OCI-LY7 (cell line): ENCODE results near the gene KRTAP5-5. TPM values are rescaled to one million over a fixed set of nuclear protein-coding genes. Genes with fewer than 3 reads are reported as not detected.
"Not testable (repeated sequence)": the region's sequence is repeated elsewhere in the genome, so short reads cannot be mapped to it uniquely, and the experiment has no call there.

Source experiments
- BruUV-seq: library from RNA; stranded (reverse); fragments of 400-500 nt; replicated peaks from 2 replicates; lab custom pipeline; 2021; lab: Mats Ljungman, UMichigan
- CTCF ChIA-PET: fragments of 300-600 bp; sonication (Branson Sonifier 250); formaldehyde crosslinking; loops from one replicate; lab custom pipeline; 2022; ENCODE audit warnings: antibody characterized with exemption; ENCODE audit not compliant: unreplicated experiment; lab: Charles Lee
- POLR2A ChIA-PET: fragments of 300-600 bp; sonication (Branson Sonifier 250); formaldehyde crosslinking; loops from one replicate; lab custom pipeline; 2022; ENCODE audit warnings: antibody characterized with exemption; lab: Charles Lee
- DNase-seq: peaks from one replicate; pipeline ENCODE4 v3.0.0-alpha.2; 2015; ENCODE audit warnings: low spot score
- H2AFZ ChIP-seq: fragments of 200-600 bp; sonication (generic), shearing (Covaris generic); 2 replicates; pipeline ENCODE4 v1.6.1; 2014; ENCODE audit warnings: mild to moderate bottlenecking, antibody characterized with exemption, low read length, moderate library complexity
- H3K27ac ChIP-seq: fragments of 200-600 bp; sonication (generic); 2 replicates; pipeline ENCODE4 v1.5.1; 2014; ENCODE audit warnings: mixed run types, low read depth, mild to moderate bottlenecking, moderate library complexity, low read length, inconsistent platforms; ENCODE audit not compliant: poor library complexity, severe bottlenecking
- H3K36me3 ChIP-seq: fragments of 200-600 bp; sonication (generic); 2 replicates; pipeline ENCODE4 v1.6.1; 2014; ENCODE audit warnings: mild to moderate bottlenecking, antibody characterized with exemption, low read length, moderate library complexity, mixed read lengths; ENCODE audit not compliant: insufficient read depth
- H3K4me1 ChIP-seq: fragments of 200-600 bp; sonication (generic); 2 replicates; pipeline ENCODE4 v1.5.1; 2014; ENCODE audit warnings: mild to moderate bottlenecking, low read length; ENCODE audit not compliant: insufficient read depth, poor library complexity, severe bottlenecking
- H3K4me2 ChIP-seq: fragments of 200-600 bp; sonication (generic); 2 replicates; pipeline ENCODE4 v1.6.1; 2014; ENCODE audit warnings: mild to moderate bottlenecking, low read length
- H3K4me3 ChIP-seq: fragments of 200-600 bp; sonication (generic); 2 replicates; pipeline ENCODE4 v1.5.1; 2014; ENCODE audit warnings: mild to moderate bottlenecking, low read depth, low read length; ENCODE audit not compliant: poor library complexity, severe bottlenecking
- H3K79me2 ChIP-seq: fragments of 200-600 bp; sonication (generic); 2 replicates; pipeline ENCODE4 v1.6.1; 2016; ENCODE audit warnings: low read depth, mild to moderate bottlenecking, low read length, moderate library complexity, mixed read lengths; ENCODE audit not compliant: insufficient read depth
- H3K9me2 ChIP-seq: fragments of 200-600 bp; sonication (generic); 2 replicates; pipeline ENCODE4 v1.6.1; 2016; ENCODE audit warnings: mild to moderate bottlenecking, low read length, mixed read lengths; ENCODE audit not compliant: insufficient read depth
- H3K9me3 ChIP-seq: fragments of 200-600 bp; sonication (generic); 2 replicates; pipeline ENCODE4 v1.6.1; 2014; ENCODE audit warnings: mild to moderate bottlenecking, mixed run types, low read length, mixed read lengths
- H4K20me1 ChIP-seq: fragments of 200-600 bp; sonication (generic); 2 replicates; pipeline ENCODE4 v1.6.1; 2014; ENCODE audit warnings: mild to moderate bottlenecking, antibody characterized with exemption, low read length, moderate library complexity, mixed read lengths; ENCODE audit not compliant: insufficient read depth
- EZH2phosphoT487 ChIP-seq: fragments of 200-600 bp; sonication (generic); IDR thresholded peaks from 2 replicates; pipeline ENCODE4 v1.6.1; 2018; ENCODE audit warnings: low read depth, borderline replicate concordance, mild to moderate bottlenecking, mixed run types, antibody characterized with exemption, low read length, moderate library complexity, mixed read lengths
- intact Hi-C: fragments of 100-400 bp; cut with micrococcal nuclease; formaldehyde crosslinking; loops from one replicate; pipeline ENCODE4 v1.10.0; 2022; ENCODE audit not compliant: unreplicated experiment
- total RNA-seq, 2 experiments: library from RNA; depleted of rRNA in 1 of 2; stranded (reverse); fragments of >200 nt in 1 of 2; shearing (Covaris generic) in 1 of 2; gene quantifications; 2 replicates each; pipeline ENCODE4 v1.2.3, GENCODE V29; 2014 to 2022
- TF ChIP-seq, protein P1 (sequence below): fragments of 200-600 bp; sonication (generic); conservative IDR thresholded peaks from 2 replicates; pipeline ENCODE4 v1.5.1; 2014; ENCODE audit warnings: mild to moderate bottlenecking, antibody characterized with exemption, low read length, moderate library complexity, mixed read lengths

The KRTAP5-5 gene
- total RNA-seq, 2 experiments from 2014 or later: not detected

DNA sequence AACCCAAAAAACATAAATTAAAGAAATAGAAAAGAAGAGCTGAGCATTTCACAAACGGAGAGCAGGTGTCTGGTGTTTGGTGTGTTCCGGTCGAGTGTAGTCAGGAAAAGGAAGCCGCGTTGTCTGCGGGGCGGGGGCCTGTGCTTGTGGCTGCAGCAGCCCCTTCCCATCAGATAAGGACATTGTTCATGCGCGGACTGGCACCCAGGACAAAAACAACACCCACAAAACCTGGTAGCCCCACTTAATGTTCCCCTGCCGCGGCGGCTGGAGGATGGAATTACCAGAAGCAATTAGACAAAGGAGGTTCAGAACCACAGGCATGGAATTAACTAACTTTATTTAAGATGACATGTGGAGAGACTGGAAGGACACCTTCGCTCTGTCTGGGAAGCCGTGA, 29.9 kb downstream of the KRTAP5-5 start:
- no peak for TF ChIP-seq EZH2phosphoT487
- TF ChIP-seq, protein P1, sequence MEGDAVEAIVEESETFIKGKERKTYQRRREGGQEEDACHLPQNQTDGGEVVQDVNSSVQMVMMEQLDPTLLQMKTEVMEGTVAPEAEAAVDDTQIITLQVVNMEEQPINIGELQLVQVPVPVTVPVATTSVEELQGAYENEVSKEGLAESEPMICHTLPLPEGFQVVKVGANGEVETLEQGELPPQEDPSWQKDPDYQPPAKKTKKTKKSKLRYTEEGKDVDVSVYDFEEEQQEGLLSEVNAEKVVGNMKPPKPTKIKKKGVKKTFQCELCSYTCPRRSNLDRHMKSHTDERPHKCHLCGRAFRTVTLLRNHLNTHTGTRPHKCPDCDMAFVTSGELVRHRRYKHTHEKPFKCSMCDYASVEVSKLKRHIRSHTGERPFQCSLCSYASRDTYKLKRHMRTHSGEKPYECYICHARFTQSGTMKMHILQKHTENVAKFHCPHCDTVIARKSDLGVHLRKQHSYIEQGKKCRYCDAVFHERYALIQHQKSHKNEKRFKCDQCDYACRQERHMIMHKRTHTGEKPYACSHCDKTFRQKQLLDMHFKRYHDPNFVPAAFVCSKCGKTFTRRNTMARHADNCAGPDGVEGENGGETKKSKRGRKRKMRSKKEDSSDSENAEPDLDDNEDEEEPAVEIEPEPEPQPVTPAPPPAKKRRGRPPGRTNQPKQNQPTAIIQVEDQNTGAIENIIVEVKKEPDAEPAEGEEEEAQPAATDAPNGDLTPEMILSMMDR: no peak
- Histone ChIP-seq H3K9me2 (no peaks in the 10 kb centered on the region), H4K20me1 (no peaks in the 10 kb centered on the region), H3K36me3 (no peaks in the 10 kb centered on the region), H3K27ac (no peak overlapping the region), H3K4me2 (no peak overlapping the region), H3K9me3 (no peaks in the 10 kb centered on the region), H3K4me3 (no peak overlapping the region), H3K79me2 (no peaks in the 10 kb centered on the region), H2AFZ (no peak overlapping the region), H3K4me1 (no peaks in the 10 kb centered on the region)
- ChIA-PET CTCF (no interaction called here), POLR2A (no interaction called here)
- no TSS peak for BruUV-seq
- intact Hi-C loops: loop anchor here (10.0 kb wide), 1 partner anchor 495 kb away; no protein-coding TSS in a partner anchor
- DNase-seq: peak; percentile 11

DNA sequence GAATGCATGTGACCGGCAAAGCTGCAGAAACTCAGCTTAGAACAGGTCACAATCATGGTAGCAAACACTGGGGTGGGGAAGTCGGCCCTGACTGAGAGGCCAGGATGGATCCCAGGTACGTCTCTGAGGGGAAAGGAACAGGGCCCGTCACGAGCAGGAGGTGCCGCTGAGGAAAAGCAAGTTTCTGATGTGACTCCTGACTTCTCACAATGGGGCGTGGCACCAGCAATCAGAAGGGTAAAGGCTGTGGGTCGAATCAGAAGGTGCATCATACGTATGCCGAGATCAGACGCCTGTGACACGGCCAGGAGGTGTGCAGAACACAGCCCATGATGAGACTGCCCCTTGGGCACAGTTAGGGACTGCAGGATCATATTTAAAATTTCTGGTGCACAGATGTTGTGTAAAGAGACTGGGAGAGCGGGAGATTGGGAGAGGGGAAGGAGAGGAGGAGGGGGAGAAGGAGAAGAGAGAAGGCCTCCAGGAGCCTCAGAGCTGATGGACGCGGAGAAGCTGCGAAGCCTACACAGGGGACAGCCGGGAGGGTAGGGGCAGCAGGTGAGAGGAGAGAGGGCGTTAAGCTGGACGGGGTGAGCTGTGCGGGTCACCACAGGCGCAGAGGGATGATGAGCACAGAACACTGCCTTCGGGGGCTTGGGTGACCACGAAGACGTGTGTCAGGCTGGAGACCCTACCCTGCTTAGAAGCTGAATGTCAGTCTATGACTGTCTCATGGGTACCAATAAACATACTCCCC, 30.7 kb downstream of the KRTAP5-5 start:
- POLR2A ChIA-PET: no interaction called here
- H3K4me3 ChIP-seq: no peak overlapping the region
- H3K4me1 ChIP-seq: no peaks in the 10 kb centered on the region
- no peaks in the 10 kb centered on the region for H3K9me3 ChIP-seq
- no peaks in the 10 kb centered on the region for H4K20me1 ChIP-seq
- no peaks in the 10 kb centered on the region for H3K36me3 ChIP-seq
- no peak overlapping the region for H2AFZ ChIP-seq
- no peaks in the 10 kb centered on the region for H3K79me2 ChIP-seq
- intact Hi-C loops: no loop called here
- no peak overlapping the region for H3K27ac ChIP-seq
- CTCF ChIA-PET: no interaction called here
- no peak overlapping the region for H3K4me2 ChIP-seq
- no TSS peak for BruUV-seq
- no peak for DNase-seq
- TF ChIP-seq, protein P1: no peak
- TF ChIP-seq EZH2phosphoT487: no peak
- H3K9me2 ChIP-seq: no peaks in the 10 kb centered on the region

DNA sequence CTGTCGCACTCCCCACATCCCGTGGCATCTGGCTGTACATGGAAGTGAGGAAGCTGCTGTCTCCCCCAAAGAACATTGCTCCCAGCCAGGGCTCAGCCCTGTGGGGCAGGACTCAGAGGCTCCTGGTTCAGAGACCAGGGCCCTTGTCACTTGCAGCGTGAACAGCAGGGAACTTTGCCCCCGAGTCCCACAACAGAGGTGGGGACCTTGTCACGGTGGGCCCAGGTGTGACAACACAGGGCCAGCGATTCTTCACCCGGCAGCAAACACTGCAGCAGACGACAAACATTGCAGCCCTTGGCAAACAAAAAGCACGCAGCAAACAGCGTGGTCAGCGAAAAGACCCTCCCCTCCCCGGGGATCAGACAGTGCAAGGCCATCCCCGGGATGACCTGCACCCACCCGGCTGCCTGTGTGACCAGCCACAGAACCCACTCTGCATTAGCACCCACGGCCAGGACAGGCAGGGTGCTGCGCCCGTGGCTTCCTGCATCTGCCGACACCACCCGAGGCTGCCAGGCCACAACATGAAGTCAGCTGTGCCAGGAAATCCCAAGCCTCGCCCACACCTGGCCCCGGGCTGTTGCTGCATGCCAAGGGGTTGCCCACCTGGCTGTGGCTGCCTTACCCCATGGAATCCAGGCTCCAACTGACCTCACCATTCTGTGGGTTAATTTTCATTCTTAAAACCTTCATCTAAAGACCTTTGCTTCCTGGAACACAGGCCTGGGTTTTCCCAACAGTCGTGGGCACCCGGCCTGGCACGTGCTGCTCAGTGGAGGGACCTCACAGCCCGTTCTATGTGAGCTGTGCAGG, 32.1 kb downstream of the KRTAP5-5 start:
- POLR2A ChIA-PET, DNase-seq, H3K4me3 ChIP-seq, H3K79me2 ChIP-seq, BruUV-seq, H2AFZ ChIP-seq, H4K20me1 ChIP-seq, H3K36me3 ChIP-seq, H3K9me2 ChIP-seq, H3K27ac ChIP-seq, H3K9me3 ChIP-seq, H3K4me1 ChIP-seq, CTCF ChIA-PET, intact Hi-C loops, H3K4me2 ChIP-seq: not testable (repeated sequence)

DNA sequence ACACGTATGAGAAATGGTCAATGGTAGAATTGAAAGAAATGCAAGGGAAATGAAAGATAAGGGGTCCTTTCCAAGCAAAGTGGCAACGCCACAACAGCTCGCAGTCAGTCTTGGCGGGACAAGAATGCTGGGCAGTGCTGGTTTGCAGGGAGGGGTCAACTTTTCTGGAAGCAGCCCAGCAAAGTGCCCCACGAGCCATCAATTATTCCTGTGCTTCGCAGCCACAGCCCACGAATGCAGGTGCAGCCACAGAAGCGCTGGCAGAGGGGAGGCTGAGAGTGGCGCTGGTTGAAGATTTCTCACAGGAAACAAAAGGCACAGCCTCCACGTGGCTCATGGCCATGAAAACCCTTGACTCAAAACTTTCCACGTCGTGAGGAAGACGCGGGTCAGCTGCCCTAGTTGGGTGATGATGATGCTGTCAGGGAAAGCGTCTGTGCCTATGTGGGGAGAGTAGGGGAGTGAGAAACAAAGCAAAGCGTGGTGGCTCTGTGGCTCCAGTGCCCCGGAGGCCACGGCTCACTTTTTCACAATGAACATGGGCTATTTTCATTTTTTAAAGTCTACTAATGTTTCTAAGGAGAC, 33.2 kb downstream of the KRTAP5-5 start:
- H3K4me3 ChIP-seq, H2AFZ ChIP-seq, H3K9me2 ChIP-seq, H3K79me2 ChIP-seq, POLR2A ChIA-PET, intact Hi-C loops, H3K27ac ChIP-seq, H3K9me3 ChIP-seq, H3K4me2 ChIP-seq, H3K4me1 ChIP-seq, DNase-seq, CTCF ChIA-PET, H3K36me3 ChIP-seq, H4K20me1 ChIP-seq, BruUV-seq: not testable (repeated sequence)
